ENCODE measurements around the gene ASB2.

DNA sequence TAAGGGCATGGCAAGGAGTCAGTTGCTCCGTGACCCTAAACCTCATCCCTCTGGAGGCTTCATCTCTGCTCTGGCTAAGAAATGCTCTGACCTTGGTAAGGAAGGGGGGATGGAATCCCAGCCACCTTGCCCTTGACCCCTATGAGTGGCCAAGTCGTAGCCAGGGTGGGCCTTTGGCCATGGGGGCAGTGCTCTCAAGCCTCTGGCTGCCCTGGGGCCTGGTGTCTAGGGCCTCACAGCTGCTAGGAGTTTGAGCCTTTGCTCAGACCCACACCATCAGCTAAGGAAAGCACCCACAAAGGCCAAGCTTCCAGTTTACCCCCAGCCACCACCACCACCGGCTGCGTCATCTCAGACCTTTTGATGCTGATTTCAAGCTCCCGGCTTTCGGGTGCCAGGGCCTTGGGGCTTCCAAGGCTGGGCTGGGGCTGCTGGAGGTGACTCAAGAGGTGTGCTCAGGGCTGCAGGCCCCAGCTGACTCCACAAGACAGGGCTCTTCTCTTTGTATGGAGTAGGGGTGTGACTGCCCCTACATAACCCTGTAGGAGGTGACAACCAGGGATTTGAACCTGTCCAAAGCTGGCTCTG lies 3.7 kb downstream of the ASB2 start:
- TF ChIP-seq CREB1 (IDR thresholded peaks at IDR 0.05), result no peak
- TF ChIP-seq POLR2A (IDR thresholded peaks at IDR 0.05; ENCODE audit: control extremely low read depth in 1 of 2, low read depth in 2 of 2, low read length in 2 of 2), result no peak
- TF ChIP-seq SP2 (IDR thresholded peaks at IDR 0.05; ENCODE audit: low read length), result no peak
- no peak for TF ChIP-seq CHD1 (IDR thresholded peaks at IDR 0.05; ENCODE audit: low read depth, low read length)
- TF ChIP-seq POLR2AphosphoS5 (IDR thresholded peaks at IDR 0.05; ENCODE audit: low read depth, low read length), result no peak
- TF ChIP-seq RFX5 (IDR thresholded peaks at IDR 0.05; ENCODE audit: borderline replicate concordance, low read depth, low read length), result no peak
- TF ChIP-seq, protein P1, sequence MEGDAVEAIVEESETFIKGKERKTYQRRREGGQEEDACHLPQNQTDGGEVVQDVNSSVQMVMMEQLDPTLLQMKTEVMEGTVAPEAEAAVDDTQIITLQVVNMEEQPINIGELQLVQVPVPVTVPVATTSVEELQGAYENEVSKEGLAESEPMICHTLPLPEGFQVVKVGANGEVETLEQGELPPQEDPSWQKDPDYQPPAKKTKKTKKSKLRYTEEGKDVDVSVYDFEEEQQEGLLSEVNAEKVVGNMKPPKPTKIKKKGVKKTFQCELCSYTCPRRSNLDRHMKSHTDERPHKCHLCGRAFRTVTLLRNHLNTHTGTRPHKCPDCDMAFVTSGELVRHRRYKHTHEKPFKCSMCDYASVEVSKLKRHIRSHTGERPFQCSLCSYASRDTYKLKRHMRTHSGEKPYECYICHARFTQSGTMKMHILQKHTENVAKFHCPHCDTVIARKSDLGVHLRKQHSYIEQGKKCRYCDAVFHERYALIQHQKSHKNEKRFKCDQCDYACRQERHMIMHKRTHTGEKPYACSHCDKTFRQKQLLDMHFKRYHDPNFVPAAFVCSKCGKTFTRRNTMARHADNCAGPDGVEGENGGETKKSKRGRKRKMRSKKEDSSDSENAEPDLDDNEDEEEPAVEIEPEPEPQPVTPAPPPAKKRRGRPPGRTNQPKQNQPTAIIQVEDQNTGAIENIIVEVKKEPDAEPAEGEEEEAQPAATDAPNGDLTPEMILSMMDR (IDR thresholded peaks at IDR 0.05; ENCODE audit: control extremely low read depth in 1 of 3, insufficient read depth in 1 of 3, low read depth in 1 of 3, low read length in 3 of 3), result no peak
- no peak for TF ChIP-seq YY1 (IDR thresholded peaks at IDR 0.05; ENCODE audit: low read depth, low read length)
- TF ChIP-seq, protein P2, sequence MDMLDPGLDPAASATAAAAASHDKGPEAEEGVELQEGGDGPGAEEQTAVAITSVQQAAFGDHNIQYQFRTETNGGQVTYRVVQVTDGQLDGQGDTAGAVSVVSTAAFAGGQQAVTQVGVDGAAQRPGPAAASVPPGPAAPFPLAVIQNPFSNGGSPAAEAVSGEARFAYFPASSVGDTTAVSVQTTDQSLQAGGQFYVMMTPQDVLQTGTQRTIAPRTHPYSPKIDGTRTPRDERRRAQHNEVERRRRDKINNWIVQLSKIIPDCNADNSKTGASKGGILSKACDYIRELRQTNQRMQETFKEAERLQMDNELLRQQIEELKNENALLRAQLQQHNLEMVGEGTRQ (IDR thresholded peaks at IDR 0.05; ENCODE audit: low read length), result no peak
- no peak for TF ChIP-seq CEBPB (IDR thresholded peaks at IDR 0.05; ENCODE audit: low read depth, low read length)
- no peak for TF ChIP-seq MAFK (IDR thresholded peaks at IDR 0.05; ENCODE audit: low read depth, low read length)
- no peak for TF ChIP-seq MAX (IDR thresholded peaks at IDR 0.05)
- TF ChIP-seq HDAC2 (IDR thresholded peaks at IDR 0.05; ENCODE audit: borderline replicate concordance in 1 of 2, low read depth in 2 of 2, low read length in 2 of 2), result no peak
